Lower leg skin (tissue), 4 donors: Measurements from ENCODE around the gene ISG20L2. TPM values are rescaled to one million over a fixed set of nuclear protein-coding genes. Genes with fewer than 3 reads are reported as not detected.

Source experiments
- DNase-seq, 2 donors: peaks; one replicate each; pipeline ENCODE4 v3.0.0-alpha.2; 2019; ENCODE audit warnings: low spot score in 2 of 2
- H3K4me3 ChIP-seq: fragments of 200-600 bp; sonication (generic); 2 replicates; pipeline ENCODE4 v1.5.1; 2017; ENCODE audit warnings: mild to moderate bottlenecking, low read depth; ENCODE audit not compliant: poor library complexity, severe bottlenecking
- POLR2A ChIP-seq, 2 donors: fragments of 450-650 bp; IDR thresholded peaks; one replicate each; pipeline ENCODE4 v1.6.1; 2016 to 2017; ENCODE audit warnings: antibody characterized with exemption in 2 of 2, mild to moderate bottlenecking in 1 of 2, moderate library complexity in 1 of 2
- WGBS, 2 donors: methylation state at CpG; one replicate each; pipeline ENCODE4 v1.1.5; 2018; 5-methylcytosine and 5-hydroxymethylcytosine counted together
- intact Hi-C: fragments of 100-400 bp; cut with DNase I; formaldehyde crosslinking; loops from one replicate; pipeline ENCODE4 v1.15.0; 2023; ENCODE audit warnings: low total_unique reads
- total RNA-seq, 4 donors: library from RNA; depleted of rRNA; stranded (reverse); fragments of >200 nt; gene quantifications; one replicate each; pipeline ENCODE4 v1.1.0, GENCODE V29; 2016
- TF ChIP-seq, protein P1 (sequence below), 3 donors: fragments of 450-650 bp; IDR thresholded peaks; one replicate each; pipeline ENCODE4 v1.5.1; 2016; ENCODE audit warnings: antibody characterized with exemption in 3 of 3, mild to moderate bottlenecking in 3 of 3, moderate library complexity in 2 of 3

The ISG20L2 gene
- total RNA-seq, 4 donors from 2014 or later: 13.4 to 21.4 (median 16.7) TPM

DNA sequence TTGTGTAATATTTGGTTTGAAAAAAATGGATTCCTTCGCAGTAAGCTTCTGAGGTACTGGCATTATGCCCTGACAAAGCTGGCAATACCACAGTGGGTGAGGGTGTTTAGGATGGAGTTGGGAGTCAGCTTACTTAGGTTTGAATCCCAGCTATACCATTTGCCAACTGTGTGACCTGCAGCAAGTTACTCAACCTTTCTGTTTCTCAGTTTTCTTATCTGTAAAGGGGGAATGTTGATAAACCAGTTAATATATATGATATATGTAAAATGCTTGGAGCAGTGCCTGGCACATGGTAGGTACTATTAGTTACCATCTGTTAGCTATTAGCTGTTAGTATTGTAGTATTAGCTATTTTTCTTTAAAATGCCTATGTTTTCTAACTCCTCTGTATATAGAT lies 27.8 kb upstream of the ISG20L2 start:
- 88 to 96% methylated on average over 1 of the region's 1 CpG for WGBS, 2 donors
- H3K4me3 ChIP-seq: no peak overlapping the region
- TF ChIP-seq, protein P1, sequence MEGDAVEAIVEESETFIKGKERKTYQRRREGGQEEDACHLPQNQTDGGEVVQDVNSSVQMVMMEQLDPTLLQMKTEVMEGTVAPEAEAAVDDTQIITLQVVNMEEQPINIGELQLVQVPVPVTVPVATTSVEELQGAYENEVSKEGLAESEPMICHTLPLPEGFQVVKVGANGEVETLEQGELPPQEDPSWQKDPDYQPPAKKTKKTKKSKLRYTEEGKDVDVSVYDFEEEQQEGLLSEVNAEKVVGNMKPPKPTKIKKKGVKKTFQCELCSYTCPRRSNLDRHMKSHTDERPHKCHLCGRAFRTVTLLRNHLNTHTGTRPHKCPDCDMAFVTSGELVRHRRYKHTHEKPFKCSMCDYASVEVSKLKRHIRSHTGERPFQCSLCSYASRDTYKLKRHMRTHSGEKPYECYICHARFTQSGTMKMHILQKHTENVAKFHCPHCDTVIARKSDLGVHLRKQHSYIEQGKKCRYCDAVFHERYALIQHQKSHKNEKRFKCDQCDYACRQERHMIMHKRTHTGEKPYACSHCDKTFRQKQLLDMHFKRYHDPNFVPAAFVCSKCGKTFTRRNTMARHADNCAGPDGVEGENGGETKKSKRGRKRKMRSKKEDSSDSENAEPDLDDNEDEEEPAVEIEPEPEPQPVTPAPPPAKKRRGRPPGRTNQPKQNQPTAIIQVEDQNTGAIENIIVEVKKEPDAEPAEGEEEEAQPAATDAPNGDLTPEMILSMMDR (IDR thresholded peaks at IDR 0.05): no peak
- no peak for TF ChIP-seq POLR2A (IDR thresholded peaks at IDR 0.05)
- intact Hi-C loops: no loop called here
- no peak for DNase-seq

DNA sequence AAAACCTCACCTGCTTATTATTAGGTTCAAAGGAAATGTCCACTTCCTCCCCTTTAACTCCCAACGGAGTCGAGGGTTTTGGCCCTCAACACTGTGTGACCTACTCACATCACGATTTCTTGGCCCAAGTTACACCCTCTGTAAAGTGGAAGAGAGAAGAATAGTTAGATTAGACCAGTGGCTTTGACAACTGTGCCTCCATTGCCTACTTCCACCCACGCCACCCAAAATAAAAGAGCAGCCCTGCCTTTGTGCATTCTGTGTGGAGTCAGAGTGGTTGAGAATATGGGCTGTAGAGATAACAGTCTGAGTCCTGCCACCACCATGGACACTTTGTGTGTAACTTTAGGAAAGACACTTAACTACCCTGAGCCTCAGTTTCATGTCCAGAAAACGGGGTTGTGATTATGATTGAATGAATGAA lies 27.0 kb upstream of the ISG20L2 start:
- intact Hi-C loops: no loop called here
- DNase-seq: no peak
- TF ChIP-seq, protein P1 (IDR thresholded peaks at IDR 0.05): no peak
- no peak for TF ChIP-seq POLR2A (IDR thresholded peaks at IDR 0.05)
- WGBS, 2 donors: 58 to 69% methylated on average over 5 of the region's 5 CpGs
- no peak overlapping the region for H3K4me3 ChIP-seq

DNA sequence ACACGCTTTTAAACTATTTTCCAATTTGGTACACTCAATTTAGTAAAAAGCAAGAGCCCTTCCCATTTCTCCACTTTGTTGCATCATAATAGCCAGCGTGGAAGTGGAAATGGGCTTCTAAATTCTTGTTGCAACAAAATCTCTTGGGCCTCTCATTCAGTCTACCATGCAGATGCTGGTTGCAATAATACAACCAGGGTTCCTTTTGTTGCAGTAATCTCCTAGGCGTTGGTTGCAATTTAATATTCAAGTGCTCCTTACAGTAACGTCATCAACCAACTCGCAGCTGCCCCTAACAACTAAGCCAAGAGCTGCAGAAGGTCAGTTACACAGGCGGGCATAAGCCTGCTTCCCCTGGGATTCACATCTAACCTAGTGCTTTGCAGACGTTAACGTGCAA lies 25.7 kb upstream of the ISG20L2 start:
- no peak for DNase-seq
- WGBS, 2 donors: 85 to 87% methylated on average over 8 of the region's 8 CpGs
- no peak overlapping the region for H3K4me3 ChIP-seq
- intact Hi-C loops: no loop called here
- TF ChIP-seq, protein P1 (IDR thresholded peaks at IDR 0.05): no peak
- TF ChIP-seq POLR2A (IDR thresholded peaks at IDR 0.05): no peak

DNA sequence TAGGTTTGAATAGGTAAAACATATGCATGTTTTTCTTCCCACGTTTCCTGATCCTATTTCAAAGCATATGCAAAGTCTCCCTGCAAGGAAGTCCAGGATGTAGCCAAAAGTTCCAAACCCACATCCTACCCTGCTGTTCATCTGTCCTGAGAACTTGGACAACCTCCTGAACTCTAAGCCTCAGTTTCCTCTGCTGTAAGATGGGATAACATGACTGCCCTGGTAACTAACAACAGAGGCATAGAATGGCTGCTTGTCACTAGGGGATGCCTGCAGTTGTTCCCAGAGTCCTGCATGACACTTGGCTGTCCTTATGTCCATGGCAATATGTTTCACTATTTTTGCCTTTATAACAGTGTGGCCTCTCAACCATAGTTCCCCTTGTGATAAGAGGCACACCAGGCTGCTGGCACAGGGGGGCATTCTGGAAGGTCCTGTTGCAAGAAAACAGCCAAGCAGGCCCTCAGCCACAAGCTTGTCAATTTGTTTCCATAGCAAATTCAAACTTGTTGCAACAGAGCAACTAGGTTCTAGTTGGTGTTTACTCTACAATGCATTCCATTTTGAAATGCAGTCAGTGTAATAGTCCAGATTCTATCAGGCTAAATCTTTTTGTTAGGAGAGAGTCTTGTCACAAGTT lies 24.4 kb upstream of the ISG20L2 start:
- no peak for DNase-seq
- intact Hi-C loops: no loop called here
- no peak for TF ChIP-seq POLR2A (IDR thresholded peaks at IDR 0.05)
- TF ChIP-seq, protein P1 (IDR thresholded peaks at IDR 0.05): no peak
- no peak overlapping the region for H3K4me3 ChIP-seq
- WGBS, 2 donors: 10 to 19% methylated on average over 1 of the region's 1 CpG

DNA sequence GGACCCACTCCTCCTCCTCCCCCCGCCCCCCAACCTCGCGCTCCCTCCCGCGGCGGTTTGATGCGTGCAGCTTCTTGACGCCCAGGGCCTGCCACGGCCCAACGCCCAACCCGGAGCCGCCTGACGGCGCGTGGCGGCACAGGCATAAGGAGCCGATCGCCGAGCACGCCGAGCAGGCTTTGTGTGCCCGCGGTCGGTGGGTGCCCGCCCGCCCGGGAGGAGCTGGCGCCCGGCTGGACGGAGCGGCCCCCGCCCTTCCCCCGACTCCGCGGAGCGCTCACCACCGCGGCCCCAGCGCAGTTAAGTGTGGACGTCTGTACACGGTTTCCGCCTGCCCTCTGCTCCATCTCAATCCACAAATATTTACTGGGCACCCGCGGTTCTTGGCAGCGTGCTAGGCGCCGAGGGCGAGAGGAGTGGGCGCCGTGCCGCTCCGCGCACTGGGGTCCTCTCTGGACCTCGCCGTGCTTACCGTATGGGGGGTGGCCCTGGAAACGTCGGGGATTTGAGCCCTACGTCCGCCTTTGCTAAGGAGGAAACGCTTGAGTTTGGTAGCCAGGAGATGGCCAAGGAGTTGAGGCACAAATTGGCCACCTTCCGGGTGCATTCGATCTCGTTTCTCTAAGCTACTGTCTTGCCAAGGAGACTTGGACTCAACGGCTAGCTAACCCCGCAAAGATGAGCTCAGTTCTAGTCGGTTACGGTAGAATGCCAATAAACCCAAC lies 23.4 kb upstream of the ISG20L2 start:
- intact Hi-C loops: no loop called here
- TF ChIP-seq, protein P1 (IDR thresholded peaks at IDR 0.05): no peak
- peak; percentile 97 to 100 for DNase-seq
- peak overlapping the region; percentile 93 for H3K4me3 ChIP-seq
- WGBS, 2 donors: 0% methylated on average over 46 to 53 of the region's 68 CpGs
